Sigmoid colon (tissue), 7 donors: Measurements from ENCODE around the gene ASB18. TPM values are rescaled to one million over a fixed set of nuclear protein-coding genes. Genes with fewer than 3 reads are reported as not detected.

Source experiments
- DNase-seq: peaks from one replicate; pipeline ENCODE4 v3.0.0-alpha.2; 2019
- H3K27ac ChIP-seq, 4 donors: fragments of 200-600 bp; sonication (generic); one replicate each; pipeline ENCODE4 v1.5.1; 2016 to 2019; ENCODE audit warnings: mild to moderate bottlenecking in 1 of 4
- H3K27me3 ChIP-seq, 3 donors: fragments of 200-600 bp; sonication (generic); one replicate each; pipeline ENCODE4 v1.5.1; 2019; ENCODE audit warnings: mild to moderate bottlenecking in 1 of 3
- H3K36me3 ChIP-seq, 4 donors: fragments of 200-600 bp; sonication (generic); one replicate each; pipeline ENCODE4 v1.5.1; 2016 to 2019
- H3K4me1 ChIP-seq, 4 donors: fragments of 200-600 bp; sonication (generic); one replicate each; pipeline ENCODE4 v1.5.1; 2017 to 2019
- H3K4me3 ChIP-seq, 4 donors: fragments of 200-600 bp; sonication (generic); one replicate each; pipeline ENCODE4 v1.5.1; 2017 to 2019; ENCODE audit warnings: mild to moderate bottlenecking in 2 of 4, moderate library complexity in 1 of 4
- H3K9me3 ChIP-seq, 4 donors: fragments of 200-600 bp in 3 of 4; sonication (generic) in 3 of 4; one replicate each; pipeline versions ENCODE4 v1.5.1 to v1.6.1; 2013 to 2019
- CTCF ChIP-seq, 4 experiments: fragments of 450-650 bp in 3 of 4; fragments of 200-600 bp in 1 of 4; IDR thresholded peaks; one replicate each; pipeline ENCODE4 v1.5.1; 2016 to 2019; ENCODE audit warnings: antibody characterized with exemption in 4 of 4, mild to moderate bottlenecking in 3 of 4, moderate library complexity in 2 of 4
- EP300 ChIP-seq, 4 donors: sonication (generic); formaldehyde crosslinking; IDR thresholded peaks; one replicate each; pipeline ENCODE4 v1.6.1; 2017; ENCODE audit warnings: antibody characterized with exemption in 4 of 4
- POLR2A ChIP-seq, 2 donors: fragments of 450-650 bp; IDR thresholded peaks; one replicate each; pipeline ENCODE4 v1.6.1; 2016; ENCODE audit warnings: antibody characterized with exemption in 2 of 2, mild to moderate bottlenecking in 2 of 2, moderate library complexity in 2 of 2
- POLR2AphosphoS5 ChIP-seq, 4 donors: sonication (generic); formaldehyde crosslinking; IDR thresholded peaks; one replicate each; pipeline ENCODE4 v1.6.1; 2017; ENCODE audit warnings: antibody characterized with exemption in 4 of 4
- WGBS, 2 donors: extraction: QIAGEN DNeasy Blood & Tissue Kit; methylation state at CpG; one replicate each; pipeline ENCODE4 v1.1.7; 2013; 5-methylcytosine and 5-hydroxymethylcytosine counted together
- intact Hi-C: fragments of 100-400 bp; cut with DNase I; formaldehyde crosslinking; loops from one replicate; pipeline ENCODE4 v1.15.1; 2023
- polyA plus RNA-seq, 3 donors: library from polyadenylated mRNA; stranded (reverse); fragments of 200-250 nt; gene quantifications; one replicate each; pipeline ENCODE4 v1.2.3, GENCODE V29; 2013
- total RNA-seq, 4 donors: library from RNA; depleted of rRNA; stranded (reverse); fragments of >200 nt; gene quantifications; one replicate each; pipeline ENCODE4 v1.1.0, GENCODE V29; 2016
- donor health status: healthy with polysubstance abuse.
- donor health status: Bipolar disorder and iron deficiency.
- donor health status: healthy.

Gene ASB18
- total and polyA plus RNA-seq, 7 donors, result not detected

- no peak for DNase-seq
- Histone ChIP-seq H3K9me3 (peaks cover 0 to 3% (median 0%) of the 10 kb centered on the region in 4 donors), H3K27me3 (peaks cover 29 to 78% (median 41%) of the 10 kb centered on the region in 3 donors), H3K4me1 (peaks cover 0 to 11% (median 9%) of the 10 kb centered on the region in 4 donors), H3K27ac (no peak overlapping the region), H3K36me3 (no peaks in the 10 kb centered on the region), H3K4me3 (no peak overlapping the region)
- intact Hi-C loops, result no loop called here
- WGBS, 2 donors, result 71 to 73% methylated on average over 6 of the region's 6 CpGs
- no peak for TF ChIP-seq POLR2A (IDR thresholded peaks at IDR 0.05)
- TF ChIP-seq CTCF (IDR thresholded peaks at IDR 0.05), result no peak
- no peak for TF ChIP-seq POLR2AphosphoS5 (IDR thresholded peaks at IDR 0.05)
- TF ChIP-seq EP300 (IDR thresholded peaks at IDR 0.05), result no peak
Observed at GRCh38 chr2:236238751-236239150, 25.5 kb downstream of the ASB18 start.

- 10 to 12% methylated on average over 64 of the region's 64 CpGs for WGBS, 2 donors
- Histone ChIP-seq H3K27ac (no peak overlapping the region), H3K9me3 (peaks cover 0 to 5% (median 2%) of the 10 kb centered on the region in 4 donors), H3K4me3 (peak overlapping the region in 2 of 4 donors; percentile 17 to 35), H3K4me1 (peaks cover 0 to 11% (median 9%) of the 10 kb centered on the region in 4 donors), H3K36me3 (no peaks in the 10 kb centered on the region), H3K27me3 (peaks cover 29 to 82% (median 41%) of the 10 kb centered on the region in 3 donors)
- DNase-seq, result no peak
- intact Hi-C loops, result no loop called here
- TF ChIP-seq EP300 (IDR thresholded peaks at IDR 0.05) (no peak), POLR2AphosphoS5 (IDR thresholded peaks at IDR 0.05) (no peak), CTCF (IDR thresholded peaks at IDR 0.05) (no peak), POLR2A (IDR thresholded peaks at IDR 0.05) (no peak)
Observed at GRCh38 chr2:236237468-236238190, 26.6 kb downstream of the ASB18 start.

GRCh38 chr2:236236559-236237452 is 27.4 kb downstream of the ASB18 start:
- Histone ChIP-seq H3K27ac (no peak overlapping the region), H3K4me3 (peak overlapping the region in 2 of 4 donors; percentile 12 to 35), H3K36me3 (no peaks in the 10 kb centered on the region), H3K4me1 (peaks cover 0 to 11% (median 9%) of the 10 kb centered on the region in 4 donors), H3K27me3 (peaks cover 29 to 81% (median 41%) of the 10 kb centered on the region in 3 donors), H3K9me3 (peaks cover 0 to 5% (median 2%) of the 10 kb centered on the region in 4 donors)
- DNase-seq, result no peak
- WGBS, 2 donors, result 3 to 4% methylated on average over 73 of the region's 73 CpGs
- intact Hi-C loops, result no loop called here
- TF ChIP-seq POLR2A (IDR thresholded peaks at IDR 0.05) (no peak), CTCF (IDR thresholded peaks at IDR 0.05) (no peak), POLR2AphosphoS5 (IDR thresholded peaks at IDR 0.05) (no peak), EP300 (IDR thresholded peaks at IDR 0.05) (no peak)

GRCh38 chr2:236229186-236229585 is 35.0 kb downstream of the ASB18 start:
- H3K4me3 ChIP-seq, result no peak overlapping the region
- H3K27ac ChIP-seq, result no peak overlapping the region
- TF ChIP-seq POLR2A (IDR thresholded peaks at IDR 0.05), result no peak
- no peak for TF ChIP-seq EP300 (IDR thresholded peaks at IDR 0.05)
- TF ChIP-seq CTCF (IDR thresholded peaks at IDR 0.05), result no peak
- TF ChIP-seq POLR2AphosphoS5 (IDR thresholded peaks at IDR 0.05), result no peak
- H3K4me1 ChIP-seq, result no peaks in the 10 kb centered on the region
- H3K27me3 ChIP-seq, result peaks cover 0 to 8% (median 0%) of the 10 kb centered on the region in 3 donors
- no peak for DNase-seq
- H3K36me3 ChIP-seq, result no peaks in the 10 kb centered on the region
- intact Hi-C loops, result no loop called here
- peaks cover 5 to 24% (median 13%) of the 10 kb centered on the region in 4 donors for H3K9me3 ChIP-seq
